Endodermal cell (in vitro differentiated cells): ENCODE data around the gene COQ8B. TPM values are rescaled to one million over a fixed set of nuclear protein-coding genes. Genes with fewer than 3 reads are reported as not detected.
A peak's percentile ranks its signal among the peaks of the same experiment; 100 is the strongest.

Experiments
- DNase-seq: peaks from one replicate; pipeline ENCODE4 v3.0.0-alpha.2; 2017
- H3K27ac ChIP-seq: 2 replicates; pipeline ENCODE4 v1.5.1; 2013; ENCODE audit warnings: mild to moderate bottlenecking, low read depth, low read length, moderate library complexity
- H3K27me3 ChIP-seq: 2 replicates; pipeline ENCODE4 v1.6.1; 2013; ENCODE audit warnings: mild to moderate bottlenecking, low read length, moderate library complexity; ENCODE audit not compliant: insufficient read depth, control insufficient read depth, poor library complexity, severe bottlenecking
- H3K36me3 ChIP-seq: 2 replicates; pipeline ENCODE4 v1.7.0; 2013; ENCODE audit warnings: mild to moderate bottlenecking, low read length, moderate library complexity; ENCODE audit not compliant: control insufficient read depth, insufficient read depth
- H3K4me1 ChIP-seq: one replicate; pipeline ENCODE4 v1.7.0; 2013; ENCODE audit warnings: low read length; ENCODE audit not compliant: control insufficient read depth, insufficient read depth
- H3K4me3 ChIP-seq: 2 replicates; pipeline ENCODE4 v1.5.1; 2013; ENCODE audit warnings: mild to moderate bottlenecking, low read length, moderate library complexity
- H3K9ac ChIP-seq: 2 replicates; pipeline ENCODE4 v1.6.1; 2013; ENCODE audit warnings: mild to moderate bottlenecking, low read length, moderate library complexity; ENCODE audit not compliant: poor library complexity, severe bottlenecking; ENCODE audit errors: extremely low read depth
- H3K9me3 ChIP-seq: 2 replicates; pipeline ENCODE4 v1.6.1; 2013; ENCODE audit warnings: mild to moderate bottlenecking, low read length, moderate library complexity; ENCODE audit not compliant: control insufficient read depth
- H3K27ac Mint-ChIP-seq: 2 replicates; pipeline ENCODE4 v1.8.0; 2020; ENCODE audit warnings: mixed read lengths
- H3K27me3 Mint-ChIP-seq: 2 replicates; pipeline ENCODE4 v1.8.0; 2021; ENCODE audit warnings: mild to moderate bottlenecking, mixed read lengths; ENCODE audit not compliant: insufficient read depth
- H3K36me3 Mint-ChIP-seq: 2 replicates; pipeline ENCODE4 v1.8.0; 2020; ENCODE audit warnings: low read depth, mixed read lengths
- H3K4me1 Mint-ChIP-seq: 2 replicates; pipeline ENCODE4 v1.8.0; 2020; ENCODE audit warnings: mixed read lengths
- H3K4me3 Mint-ChIP-seq: 2 replicates; pipeline ENCODE4 v1.8.0; 2020; ENCODE audit warnings: mild to moderate bottlenecking, moderate library complexity, mixed read lengths
- H3K9me3 Mint-ChIP-seq: 2 replicates; pipeline ENCODE4 v1.8.0; 2020; ENCODE audit warnings: mild to moderate bottlenecking, mixed read lengths
- CTCF ChIP-seq: fragments of 200-600 bp; sonication (generic); conservative IDR thresholded peaks from 2 replicates; pipeline ENCODE4 v1.5.0; 2021; ENCODE audit warnings: antibody characterized with exemption, mild to moderate bottlenecking
- WGBS, 2 experiments: methylation state at CpG; one replicate each; pipeline versions ENCODE4 v1.1.5 to v1.1.7; 2013; ENCODE audit warnings: missing lambda C conversion rate in 2 of 2, mixed read lengths in 1 of 2; ENCODE audit not compliant: insufficient coverage in 1 of 2, insufficient read length in 1 of 2; 5-methylcytosine and 5-hydroxymethylcytosine counted together
- total RNA-seq, 2 donors: library from RNA; stranded (reverse); fragmentation: NEBNext Ultra II Directional in 1 of 2; extraction: Animal tissue kit (Norgen Biotek cat#: 25700) in 1 of 2; gene quantifications; 2 replicates in 1 of 2; 3 replicates in 1 of 2; pipeline ENCODE4 v1.2.1, GENCODE V29; 2021

COQ8B gene
- total RNA-seq, 2 donors from 2014 or later = 45.6 to 49.8 TPM

DNA sequence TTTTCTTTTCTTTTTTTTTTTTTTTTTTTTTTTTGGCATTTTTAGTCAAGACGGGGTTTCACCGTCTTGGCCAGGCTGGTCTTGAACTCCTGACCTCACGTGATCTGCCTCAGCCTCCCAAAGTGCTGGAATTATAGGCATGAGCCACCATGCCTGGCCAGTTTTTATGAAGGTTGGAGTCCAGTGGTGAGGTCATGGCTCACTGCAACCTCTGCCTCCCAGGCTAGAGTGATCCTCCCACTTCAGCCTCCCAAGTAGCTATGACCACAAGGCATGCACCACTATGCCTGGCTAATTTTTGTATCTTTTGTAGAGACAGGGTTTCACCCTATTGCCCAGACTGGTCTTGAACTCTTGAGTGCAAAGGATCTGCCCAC lies 38.5 kb upstream of the COQ8B start:
- WGBS, 2 experiments = 100% methylated on average over 1 to 3 of the region's 3 CpGs
- H3K27ac ChIP-seq = no peak overlapping the region

GRCh38 chr19:40754611-40755247 lies 38.0 kb upstream of the COQ8B start:
- no peak for TF ChIP-seq CTCF
- DNase-seq = no peak
- peak overlapping the region; percentile 33 for H3K9ac ChIP-seq
- peaks cover 15% of the 10 kb centered on the region for H3K4me1 Mint-ChIP-seq
- no peaks in the 10 kb centered on the region for H3K9me3 ChIP-seq
- no peaks in the 10 kb centered on the region for H3K27me3 Mint-ChIP-seq
- peak overlapping the region; percentile 42 for H3K27ac Mint-ChIP-seq
- no peaks in the 10 kb centered on the region for H3K27me3 ChIP-seq
- WGBS, 2 experiments = 92 to 95% methylated on average over 7 to 9 of the region's 9 CpGs
- H3K27ac ChIP-seq = no peak overlapping the region
- H3K4me3 Mint-ChIP-seq = peak overlapping the region; percentile 39
- peak overlapping the region; percentile 69 for H3K4me3 ChIP-seq
- H3K9me3 Mint-ChIP-seq = no peaks in the 10 kb centered on the region
- H3K4me1 ChIP-seq = peaks cover 1% of the 10 kb centered on the region
- H3K36me3 ChIP-seq = peaks cover 56% of the 10 kb centered on the region
- H3K36me3 Mint-ChIP-seq = peaks cover 53% of the 10 kb centered on the region

More for the DNA sequence above, 38.5 kb upstream of the COQ8B start:
- peaks cover 61% of the 10 kb centered on the region for H3K36me3 ChIP-seq
- Mint-ChIP-seq H3K27ac (no peak overlapping the region), H3K4me1 (peaks cover 12% of the 10 kb centered on the region), H3K27me3 (no peaks in the 10 kb centered on the region), H3K9me3 (no peaks in the 10 kb centered on the region), H3K36me3 (peaks cover 57% of the 10 kb centered on the region), H3K4me3 (peak overlapping the region; percentile 39)
- no peak for TF ChIP-seq CTCF
- no peak overlapping the region for H3K9ac ChIP-seq
- no peak for DNase-seq
- peak overlapping the region; percentile 41 for H3K4me3 ChIP-seq
- H3K9me3 ChIP-seq = no peaks in the 10 kb centered on the region
- no peaks in the 10 kb centered on the region for H3K27me3 ChIP-seq
- no peaks in the 10 kb centered on the region for H3K4me1 ChIP-seq

- H3K27ac Mint-ChIP-seq = peak overlapping the region; percentile 97
- peak overlapping the region; percentile 99 for H3K4me3 ChIP-seq
- peak overlapping the region; percentile 84 for H3K4me3 Mint-ChIP-seq
- TF ChIP-seq CTCF = no peak
- 63 to 79% methylated on average over 8 to 11 of the region's 12 CpGs for WGBS, 2 experiments
- no peaks in the 10 kb centered on the region for H3K9me3 ChIP-seq
- H3K36me3 Mint-ChIP-seq = peaks cover 43% of the 10 kb centered on the region
- H3K36me3 ChIP-seq = peaks cover 37% of the 10 kb centered on the region
- no peaks in the 10 kb centered on the region for H3K9me3 Mint-ChIP-seq
- H3K27me3 Mint-ChIP-seq = no peaks in the 10 kb centered on the region
- H3K4me1 Mint-ChIP-seq = peaks cover 20% of the 10 kb centered on the region
- peak overlapping the region; percentile 98 for H3K9ac ChIP-seq
- H3K27ac ChIP-seq = no peak overlapping the region
- H3K27me3 ChIP-seq = no peaks in the 10 kb centered on the region
- H3K4me1 ChIP-seq = peaks cover 9% of the 10 kb centered on the region
- no peak for DNase-seq
Measured at GRCh38 chr19:40752257-40752781, 35.6 kb upstream of the COQ8B start.
